Cardiac muscle cell (in vitro differentiated cells and primary cell): ENCODE measurements around the gene RMDN3. TPM values are rescaled to one million over a fixed set of nuclear protein-coding genes. Genes with fewer than 3 reads are reported as not detected.

ENCODE experiments used
- DNase-seq, 2 donors: peaks; one replicate each; pipeline versions ENCODE4 v3.0.0 to v3.0.0-alpha.2; 2010 to 2017; ENCODE audit warnings: low read depth in 1 of 2, low spot score in 1 of 2
- H3K27ac ChIP-seq: fragments of 200-600 bp; sonication (generic); 2 replicates; pipeline ENCODE4 v1.5.1; 2016
- H3K27me3 ChIP-seq: fragments of 200-600 bp; sonication (generic); 2 replicates; pipeline ENCODE4 v1.6.0; 2016; ENCODE audit warnings: control low read depth
- H3K36me3 ChIP-seq: fragments of 200-600 bp; sonication (generic); 2 replicates; pipeline ENCODE4 v1.5.1; 2016; ENCODE audit warnings: control low read depth
- H3K4me1 ChIP-seq: fragments of 200-600 bp; sonication (generic); 2 replicates; pipeline ENCODE4 v1.8.1; 2017; ENCODE audit warnings: low read depth, mild to moderate bottlenecking, mixed run types
- H3K4me3 ChIP-seq: fragments of 200-600 bp; sonication (generic); 2 replicates; pipeline ENCODE4 v1.5.1; 2016; ENCODE audit warnings: mild to moderate bottlenecking
- H3K9me3 ChIP-seq: fragments of 200-600 bp; sonication (generic); 2 replicates; pipeline ENCODE4 v1.5.1; 2017; ENCODE audit warnings: low read depth, mild to moderate bottlenecking, control low read depth
- polyA plus RNA-seq: library from polyadenylated mRNA; unstranded; fragments of >200 nt; fragmentation: Nextera tagmentation; extraction: Ambion mirVana; gene quantifications from 2 replicates; pipeline ENCODE4 v1.2.1, GENCODE V29; 2016
- total RNA-seq: library from RNA; depleted of rRNA; stranded (reverse); fragments of >200 nt; gene quantifications from 2 replicates; pipeline ENCODE4 v1.2.3, GENCODE V29; 2016
- TF ChIP-seq, protein P1 (sequence below): IDR thresholded peaks from 2 replicates; pipeline ENCODE4 v1.5.1; 2012; ENCODE audit warnings: low read depth, mild to moderate bottlenecking, low read length

Gene RMDN3
- total and polyA plus RNA-seq, 2 experiments from 2014 or later = 21.1 to 28.6 TPM

DNA sequence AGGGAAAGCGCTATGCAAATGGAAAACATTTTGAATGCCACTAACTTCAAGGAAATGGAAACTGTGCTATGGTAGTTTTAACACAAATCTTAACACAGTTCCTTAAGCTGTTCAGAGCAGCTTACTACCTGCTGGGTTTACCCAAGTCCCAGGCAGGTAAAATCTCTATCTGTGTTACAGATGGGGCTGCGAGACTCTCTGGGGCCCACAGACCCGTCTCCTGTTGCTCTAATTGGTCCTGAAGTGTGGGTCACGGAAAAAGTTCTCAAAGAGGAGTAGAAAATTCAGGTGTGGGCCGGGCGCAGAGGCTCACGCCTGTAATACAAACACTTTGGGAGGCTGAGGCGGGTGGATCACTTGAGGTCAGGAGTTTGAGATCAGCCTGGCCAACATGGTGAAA lies 34.9 kb upstream of the RMDN3 start:
- H3K27ac ChIP-seq = no peak overlapping the region

DNA sequence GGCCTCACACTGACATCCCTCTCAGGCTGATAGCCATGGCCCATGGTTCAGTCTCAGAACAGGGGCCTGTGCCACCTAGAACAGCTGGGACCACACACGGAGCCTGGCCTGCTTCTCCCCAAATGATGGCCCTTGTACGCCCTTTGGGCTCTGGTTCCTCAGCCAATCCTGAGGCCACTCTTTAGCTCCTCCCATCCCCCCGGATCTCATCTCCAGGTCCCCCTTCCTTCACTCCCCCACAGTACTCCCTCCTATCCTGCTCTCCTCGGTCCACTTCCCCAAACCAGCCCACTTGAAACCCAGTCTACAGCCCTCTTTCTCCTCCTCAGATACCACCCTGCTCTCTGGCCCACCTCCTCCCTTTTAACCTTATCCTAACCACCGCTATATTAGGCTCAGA lies 34.1 kb upstream of the RMDN3 start:
- H3K36me3 ChIP-seq = no peaks in the 10 kb centered on the region
- no peaks in the 10 kb centered on the region for H3K4me1 ChIP-seq
- DNase-seq = no peak
- H3K9me3 ChIP-seq = no peaks in the 10 kb centered on the region
- no peak overlapping the region for H3K27ac ChIP-seq
- H3K4me3 ChIP-seq = no peak overlapping the region
- no peaks in the 10 kb centered on the region for H3K27me3 ChIP-seq
- TF ChIP-seq, protein P1, sequence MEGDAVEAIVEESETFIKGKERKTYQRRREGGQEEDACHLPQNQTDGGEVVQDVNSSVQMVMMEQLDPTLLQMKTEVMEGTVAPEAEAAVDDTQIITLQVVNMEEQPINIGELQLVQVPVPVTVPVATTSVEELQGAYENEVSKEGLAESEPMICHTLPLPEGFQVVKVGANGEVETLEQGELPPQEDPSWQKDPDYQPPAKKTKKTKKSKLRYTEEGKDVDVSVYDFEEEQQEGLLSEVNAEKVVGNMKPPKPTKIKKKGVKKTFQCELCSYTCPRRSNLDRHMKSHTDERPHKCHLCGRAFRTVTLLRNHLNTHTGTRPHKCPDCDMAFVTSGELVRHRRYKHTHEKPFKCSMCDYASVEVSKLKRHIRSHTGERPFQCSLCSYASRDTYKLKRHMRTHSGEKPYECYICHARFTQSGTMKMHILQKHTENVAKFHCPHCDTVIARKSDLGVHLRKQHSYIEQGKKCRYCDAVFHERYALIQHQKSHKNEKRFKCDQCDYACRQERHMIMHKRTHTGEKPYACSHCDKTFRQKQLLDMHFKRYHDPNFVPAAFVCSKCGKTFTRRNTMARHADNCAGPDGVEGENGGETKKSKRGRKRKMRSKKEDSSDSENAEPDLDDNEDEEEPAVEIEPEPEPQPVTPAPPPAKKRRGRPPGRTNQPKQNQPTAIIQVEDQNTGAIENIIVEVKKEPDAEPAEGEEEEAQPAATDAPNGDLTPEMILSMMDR = no peak

More for the DNA sequence above, 34.9 kb upstream of the RMDN3 start:
- no peaks in the 10 kb centered on the region for H3K4me1 ChIP-seq
- TF ChIP-seq, protein P1 = no peak
- H3K27me3 ChIP-seq = no peaks in the 10 kb centered on the region
- DNase-seq = no peak
- H3K9me3 ChIP-seq = no peaks in the 10 kb centered on the region
- no peaks in the 10 kb centered on the region for H3K36me3 ChIP-seq
- H3K4me3 ChIP-seq = no peak overlapping the region

DNA sequence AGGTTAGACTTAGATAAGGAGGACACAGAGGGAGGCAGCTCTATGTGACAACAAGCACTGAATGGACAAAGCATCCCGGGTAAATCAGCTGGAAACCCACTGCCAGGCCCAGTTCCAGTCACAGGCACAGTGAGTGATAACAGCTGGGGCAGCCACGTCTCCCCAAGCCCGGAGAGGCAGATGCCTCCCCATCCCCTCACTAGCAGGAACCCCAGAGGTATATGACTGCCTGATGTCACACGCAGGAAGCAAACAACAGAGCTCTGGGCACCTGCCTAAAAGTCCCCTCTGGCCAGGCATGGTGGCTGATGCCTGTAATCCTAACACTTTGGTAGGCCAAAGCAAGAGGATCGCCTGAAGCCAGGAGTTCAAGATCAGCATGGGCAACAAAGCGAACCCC lies 32.9 kb upstream of the RMDN3 start:
- Histone ChIP-seq H3K4me3 (no peak overlapping the region), H3K9me3 (no peaks in the 10 kb centered on the region), H3K36me3 (no peaks in the 10 kb centered on the region), H3K27ac (no peak overlapping the region), H3K27me3 (no peaks in the 10 kb centered on the region), H3K4me1 (no peaks in the 10 kb centered on the region)
- TF ChIP-seq, protein P1 = no peak
- no peak for DNase-seq

DNA sequence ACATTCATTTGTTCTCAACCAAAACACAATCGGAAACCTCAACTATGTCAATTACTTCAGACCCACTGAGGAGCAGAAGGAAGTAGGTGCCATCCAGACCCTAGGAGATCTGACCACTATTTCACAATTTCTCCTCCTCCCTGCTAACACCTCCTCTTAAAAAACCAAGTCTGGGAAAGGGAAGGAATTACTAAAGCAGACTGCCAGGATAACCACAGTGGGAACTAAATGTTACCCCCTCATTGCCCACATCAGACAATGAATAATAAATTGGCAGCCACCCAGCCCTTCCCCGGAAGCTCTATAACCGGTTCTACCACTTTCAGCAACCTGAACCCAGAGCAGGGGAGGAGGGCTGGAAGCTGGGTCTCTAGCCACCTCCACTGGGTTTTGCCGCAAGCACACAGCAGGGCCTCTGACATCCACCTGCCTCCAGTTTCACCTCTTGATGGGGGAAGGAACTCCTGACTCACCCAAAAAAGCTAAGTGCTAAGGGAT lies 32.3 kb upstream of the RMDN3 start:
- Histone ChIP-seq H3K36me3 (no peaks in the 10 kb centered on the region), H3K4me3 (no peak overlapping the region), H3K9me3 (no peaks in the 10 kb centered on the region), H3K27me3 (no peaks in the 10 kb centered on the region), H3K27ac (no peak overlapping the region), H3K4me1 (no peaks in the 10 kb centered on the region)
- DNase-seq = peak in 1 of 2 donors; percentile 84
- TF ChIP-seq, protein P1 = no peak

DNA sequence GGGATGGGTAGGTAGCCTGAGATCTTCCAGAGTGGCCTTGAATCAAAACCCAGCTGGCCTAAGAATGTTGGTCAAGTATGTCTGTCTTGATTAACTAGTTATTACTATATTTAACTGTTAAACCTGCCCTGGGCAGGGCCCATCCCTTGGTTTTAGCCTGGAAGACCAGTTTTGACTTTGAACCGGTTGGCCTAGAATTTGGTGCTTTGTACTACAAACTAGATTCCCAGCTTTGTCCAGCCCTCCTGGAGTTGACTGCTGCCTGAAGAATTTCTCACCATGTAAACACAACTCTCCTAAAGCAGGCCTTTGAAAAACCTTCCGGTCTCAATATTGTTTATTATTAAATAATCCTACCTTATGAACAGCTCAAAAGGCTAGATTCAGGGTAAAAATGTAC lies 30.8 kb upstream of the RMDN3 start:
- H3K27me3 ChIP-seq = no peaks in the 10 kb centered on the region
- H3K27ac ChIP-seq = no peak overlapping the region
- H3K4me3 ChIP-seq = no peak overlapping the region
- H3K9me3 ChIP-seq = no peaks in the 10 kb centered on the region
- H3K36me3 ChIP-seq = no peaks in the 10 kb centered on the region
- TF ChIP-seq, protein P1 = no peak
- H3K4me1 ChIP-seq = no peaks in the 10 kb centered on the region
- no peak for DNase-seq

DNA sequence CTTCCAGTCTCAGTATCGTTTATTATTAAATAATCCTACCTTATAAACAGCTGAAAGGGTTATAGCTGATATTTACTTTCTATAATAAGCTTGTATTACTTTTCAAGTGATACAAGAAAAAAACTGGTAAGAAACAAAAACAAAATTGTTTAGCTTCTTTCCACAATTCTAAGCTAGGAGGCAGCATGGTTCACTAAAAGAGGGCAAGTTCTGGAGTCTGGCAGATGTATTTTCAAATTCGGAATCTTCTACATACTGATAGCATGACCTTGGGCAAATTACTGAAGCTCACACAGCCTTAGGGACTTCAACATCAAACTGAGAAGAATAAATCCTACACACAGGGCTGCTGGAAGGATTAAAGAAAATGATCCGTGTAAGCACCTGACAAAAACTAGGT lies 30.1 kb upstream of the RMDN3 start:
- no peak overlapping the region for H3K27ac ChIP-seq

More for the DNA sequence above, 30.1 kb upstream of the RMDN3 start:
- DNase-seq = no peak
- Histone ChIP-seq H3K4me3 (no peak overlapping the region), H3K36me3 (no peaks in the 10 kb centered on the region), H3K27me3 (no peaks in the 10 kb centered on the region), H3K9me3 (no peaks in the 10 kb centered on the region), H3K4me1 (no peaks in the 10 kb centered on the region)
- TF ChIP-seq, protein P1 = no peak
